Anterior cingulate cortex (tissue), 58 donors: Measurements from ENCODE around the gene RSPH1.

ENCODE experiments used
- DNase-seq, 58 donors: peaks; one replicate each; lab custom pipeline; 2025; lab: John Stamatoyannopoulos, UW

RSPH1 gene

DNA sequence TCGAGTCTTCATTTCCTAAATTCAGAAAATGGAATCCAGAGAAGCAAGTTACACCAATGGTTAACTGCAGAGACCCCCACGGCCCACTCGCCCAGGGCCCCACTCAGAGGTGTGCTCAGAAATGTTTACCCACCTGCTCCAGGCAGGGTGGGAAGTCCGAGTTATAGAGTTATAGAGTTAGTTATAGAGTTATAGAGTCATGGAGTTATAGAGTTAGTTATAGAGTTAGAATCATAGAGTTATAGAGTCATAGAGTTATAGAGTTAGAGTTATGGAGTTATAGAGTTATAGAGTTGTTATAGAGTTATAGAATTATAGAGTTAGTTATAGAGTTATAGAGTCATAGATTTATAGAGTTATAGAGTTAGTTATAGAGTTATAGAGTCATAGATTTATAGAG, 60.6 kb downstream of the RSPH1 start:
- DNase-seq, result no peak

DNA sequence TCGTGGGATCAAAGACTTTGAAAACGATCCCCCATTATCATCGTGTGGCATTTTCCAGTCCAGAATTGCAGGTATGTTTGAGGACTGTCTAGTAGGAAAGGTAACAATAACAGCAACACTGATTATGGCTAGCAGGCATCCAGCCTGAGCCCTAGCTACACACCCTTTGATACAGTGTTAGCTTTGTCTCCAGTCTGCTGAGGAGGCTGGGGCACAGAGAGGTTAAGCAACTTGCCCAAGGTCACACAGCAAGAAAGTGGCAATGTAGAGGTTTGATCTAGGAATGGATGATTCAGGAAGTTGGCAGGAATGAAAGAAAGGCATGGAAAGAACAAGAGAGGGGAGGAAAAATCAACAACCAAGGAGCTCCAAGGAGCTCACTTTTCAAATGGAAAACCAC, 61.1 kb downstream of the RSPH1 start:
- no peak for DNase-seq

DNA sequence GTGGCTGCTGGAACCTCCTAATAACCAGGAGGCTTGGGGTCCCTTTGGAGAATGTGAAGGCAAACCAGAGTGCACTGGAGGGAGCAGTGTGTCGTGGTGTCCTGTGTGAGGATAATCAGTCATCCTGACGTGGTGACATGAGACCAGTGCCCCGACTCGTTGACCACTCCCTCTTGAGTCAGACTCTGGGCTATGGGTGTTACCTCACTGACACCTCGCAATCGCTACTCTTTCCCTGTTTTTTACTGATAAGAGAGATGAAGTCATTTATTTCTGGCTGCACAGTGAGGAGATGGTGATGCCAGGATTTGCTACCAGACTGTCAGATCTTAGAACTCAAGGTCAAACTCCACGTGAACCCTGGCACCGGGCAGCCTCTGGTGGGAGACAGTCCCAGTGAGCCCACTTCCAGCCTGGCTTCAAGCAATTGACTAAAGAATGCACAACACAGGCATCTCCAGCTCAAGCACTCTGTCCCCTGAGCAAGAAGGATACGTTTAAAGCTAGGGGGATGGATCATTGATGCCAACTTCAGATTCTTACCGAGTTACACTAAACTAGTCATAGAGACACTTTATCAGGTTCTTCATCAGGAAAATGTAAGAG, 62.0 kb downstream of the RSPH1 start:
- DNase-seq, result no peak

DNA sequence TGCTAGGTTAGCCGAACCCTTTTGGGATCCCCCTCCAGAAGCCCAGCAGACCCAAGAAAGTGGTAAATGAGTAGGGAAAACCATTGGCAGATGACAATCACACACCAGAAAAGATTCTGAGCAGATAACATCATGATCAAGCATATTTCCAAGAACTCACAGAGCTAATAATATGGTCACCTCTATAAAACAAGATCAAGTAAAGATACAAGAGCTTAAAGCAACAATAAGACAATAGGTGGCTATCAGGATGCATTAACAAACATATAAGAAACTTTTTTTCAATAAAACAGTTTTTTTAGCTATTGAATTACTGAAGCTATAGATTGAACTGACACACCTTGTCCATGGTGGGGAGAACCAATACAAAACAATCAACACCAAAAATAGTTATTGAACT, 63.3 kb downstream of the RSPH1 start:
- no peak for DNase-seq

DNA sequence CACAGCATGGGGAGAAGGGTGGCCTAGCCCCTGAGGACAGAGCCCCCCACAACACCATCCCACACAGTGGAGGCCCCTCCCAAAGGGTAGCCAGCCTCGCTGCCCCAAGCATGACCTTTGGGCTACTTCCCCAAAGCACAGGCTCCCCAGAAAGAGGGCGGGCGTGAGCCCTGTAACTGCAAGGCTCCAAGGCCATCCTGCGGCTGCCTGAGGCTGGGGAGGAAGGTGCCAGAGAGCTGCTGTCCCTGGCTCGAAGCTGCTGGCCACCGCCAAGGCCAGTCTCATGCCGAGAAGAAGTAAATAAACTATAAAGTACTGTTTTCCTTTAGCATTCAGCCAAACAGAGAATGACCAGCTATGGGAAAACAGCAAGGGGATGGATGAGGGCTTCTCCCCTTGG, 64.8 kb downstream of the RSPH1 start:
- no peak for DNase-seq

DNA sequence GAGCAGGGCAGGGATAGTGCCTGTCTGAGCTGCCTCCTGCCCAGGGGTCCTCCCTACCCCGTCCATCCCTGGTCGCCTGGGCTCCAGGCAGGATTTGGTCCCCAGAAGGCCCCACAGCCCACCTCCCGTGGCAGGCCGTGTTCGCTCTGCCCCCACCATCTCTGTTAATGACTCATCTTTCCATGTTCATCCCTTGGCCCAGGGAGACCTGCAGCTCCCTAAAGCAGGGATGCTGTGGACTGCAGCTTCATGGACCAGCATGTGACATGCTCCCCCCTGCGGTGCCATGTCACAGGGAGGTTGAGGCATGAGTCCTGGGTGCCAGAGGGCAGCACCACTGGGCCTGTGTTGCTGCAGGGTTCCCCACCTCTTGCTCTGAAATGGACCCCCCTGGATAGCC, 65.5 kb downstream of the RSPH1 start:
- DNase-seq, result no peak

DNA sequence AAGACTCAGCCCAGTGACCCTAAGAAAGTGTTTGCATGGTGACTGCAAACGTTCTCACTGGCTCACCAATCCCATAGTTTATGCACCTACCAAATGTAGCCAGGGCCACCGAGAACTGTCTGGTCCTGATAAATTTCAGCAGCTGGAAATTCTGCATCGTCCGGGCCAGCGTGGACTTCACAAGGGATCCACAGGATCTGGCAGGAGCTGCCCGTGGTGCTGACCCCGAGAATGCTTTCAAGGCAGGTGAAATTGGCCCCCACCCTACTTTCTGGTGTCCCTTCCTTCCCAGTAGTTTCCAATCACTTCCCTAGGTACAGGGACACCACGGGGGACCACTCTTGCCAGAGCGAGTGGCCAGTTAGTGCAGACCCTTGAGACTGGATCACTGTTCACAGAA, 66.2 kb downstream of the RSPH1 start:
- DNase-seq, result no peak

DNA sequence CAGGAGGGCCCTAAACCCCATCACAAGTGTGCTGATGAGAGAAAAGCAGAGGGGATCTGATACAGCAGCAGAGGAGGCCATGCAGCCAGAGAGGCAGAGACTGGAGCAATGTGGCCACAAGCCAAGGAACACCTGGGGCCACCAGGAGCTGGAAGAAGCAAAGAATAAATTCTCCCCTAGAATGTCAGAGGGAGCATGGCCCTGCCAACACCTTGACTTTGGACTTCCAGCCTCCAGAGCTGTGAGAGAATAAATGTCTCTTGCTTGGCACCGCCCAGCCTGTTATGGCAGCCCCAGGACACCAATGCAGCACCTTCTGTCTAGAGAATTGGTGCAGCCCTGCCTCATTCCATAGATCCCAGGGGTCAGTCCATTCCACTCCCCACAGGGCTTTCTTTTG, 67.0 kb downstream of the RSPH1 start:
- no peak for DNase-seq

DNA sequence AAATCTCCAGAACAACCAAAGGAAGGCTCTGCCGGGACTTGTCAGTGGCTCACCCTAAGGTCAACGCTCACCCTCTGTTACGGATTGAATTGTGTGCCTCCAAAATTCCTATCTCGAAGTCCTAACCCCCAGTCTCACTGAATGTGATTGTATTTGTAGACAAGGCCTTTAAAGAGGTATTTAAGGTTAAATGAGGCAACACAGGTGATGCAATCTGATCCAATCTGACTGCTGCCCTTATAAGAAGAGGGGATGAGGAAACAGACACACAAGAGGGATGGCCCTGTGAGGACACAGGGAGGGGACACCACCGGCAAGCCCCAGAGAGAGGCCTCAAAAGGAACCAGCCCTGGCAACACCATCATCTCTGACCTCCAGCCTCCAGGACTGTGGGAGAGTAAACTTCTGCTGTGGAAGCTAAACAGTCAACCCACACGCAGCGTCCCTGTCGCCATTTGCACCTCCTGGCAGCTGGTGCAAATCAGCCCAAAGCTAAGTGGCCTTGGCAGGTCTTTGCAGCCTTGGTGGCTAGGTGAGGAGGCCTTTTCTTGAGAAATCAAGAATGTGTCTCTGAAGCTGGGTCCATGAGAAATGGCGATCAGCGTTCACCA, 68.1 kb downstream of the RSPH1 start:
- no peak for DNase-seq

DNA sequence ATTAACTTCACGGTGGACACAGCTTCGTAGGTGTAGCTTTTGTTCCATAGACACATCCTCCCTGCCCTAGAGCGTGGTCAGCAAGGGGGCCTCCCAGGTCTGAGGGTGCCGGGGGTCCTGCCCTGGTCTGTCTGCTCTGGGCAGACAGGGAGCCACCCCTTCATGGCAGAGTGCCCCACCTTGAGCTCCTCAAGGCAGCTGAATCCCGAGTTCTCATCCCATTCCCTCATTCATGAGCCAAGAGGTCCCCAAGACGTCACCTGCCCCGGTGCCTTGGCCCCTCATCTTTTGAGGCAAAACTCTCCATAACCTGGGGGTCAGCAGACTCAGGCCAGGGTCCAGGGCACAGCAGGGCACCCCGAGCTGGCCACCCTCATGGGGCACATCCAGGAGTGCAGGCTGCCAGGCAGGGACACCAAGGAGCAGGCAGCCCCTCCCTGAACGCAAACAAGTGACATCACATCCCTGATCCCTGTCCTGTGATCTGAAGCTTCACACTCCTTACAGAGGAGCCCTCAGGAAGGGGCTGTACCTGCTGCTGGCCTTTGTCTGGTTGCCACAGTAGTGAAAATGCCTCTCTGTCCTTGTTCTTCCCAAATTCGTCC, 69.0 kb downstream of the RSPH1 start:
- no peak for DNase-seq

DNA sequence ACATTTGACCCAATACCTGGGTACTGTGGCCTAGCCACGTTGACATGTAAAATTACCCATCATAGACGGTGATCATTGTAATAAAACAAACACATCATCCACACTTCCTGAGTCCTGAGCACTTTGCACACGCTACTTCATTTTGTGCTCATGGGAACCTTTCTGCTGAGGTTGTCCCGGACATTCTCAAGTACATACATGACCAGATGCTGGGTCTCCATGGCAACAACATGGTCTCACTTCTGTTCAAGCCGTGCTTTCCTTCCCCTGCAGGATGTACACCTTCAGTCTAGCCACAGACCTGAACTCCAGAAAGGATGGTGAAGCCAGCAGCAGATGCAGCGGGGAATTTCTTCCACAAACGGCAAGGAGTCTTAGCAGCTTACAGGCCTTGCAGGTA, 69.6 kb downstream of the RSPH1 start:
- DNase-seq, result no peak

DNA sequence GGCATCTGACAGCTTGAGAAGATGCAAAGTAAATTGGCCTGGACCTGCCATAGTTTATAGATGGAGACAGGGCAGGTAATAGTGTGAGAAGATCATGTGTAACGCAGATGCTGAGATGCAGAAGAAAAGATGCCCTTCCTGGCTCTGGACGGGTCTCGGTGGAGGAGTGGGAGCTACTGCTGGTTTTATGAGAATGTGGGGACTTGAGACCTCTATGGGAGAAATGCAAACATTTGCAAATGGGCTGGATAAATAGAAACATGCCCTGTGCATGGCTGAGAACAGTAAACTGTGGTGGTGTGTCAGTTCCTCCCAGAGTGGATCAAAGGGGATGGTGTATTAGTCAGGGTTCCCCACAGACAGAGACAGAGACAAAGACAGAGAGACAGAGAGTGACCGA, 70.4 kb downstream of the RSPH1 start:
- DNase-seq, result no peak

DNA sequence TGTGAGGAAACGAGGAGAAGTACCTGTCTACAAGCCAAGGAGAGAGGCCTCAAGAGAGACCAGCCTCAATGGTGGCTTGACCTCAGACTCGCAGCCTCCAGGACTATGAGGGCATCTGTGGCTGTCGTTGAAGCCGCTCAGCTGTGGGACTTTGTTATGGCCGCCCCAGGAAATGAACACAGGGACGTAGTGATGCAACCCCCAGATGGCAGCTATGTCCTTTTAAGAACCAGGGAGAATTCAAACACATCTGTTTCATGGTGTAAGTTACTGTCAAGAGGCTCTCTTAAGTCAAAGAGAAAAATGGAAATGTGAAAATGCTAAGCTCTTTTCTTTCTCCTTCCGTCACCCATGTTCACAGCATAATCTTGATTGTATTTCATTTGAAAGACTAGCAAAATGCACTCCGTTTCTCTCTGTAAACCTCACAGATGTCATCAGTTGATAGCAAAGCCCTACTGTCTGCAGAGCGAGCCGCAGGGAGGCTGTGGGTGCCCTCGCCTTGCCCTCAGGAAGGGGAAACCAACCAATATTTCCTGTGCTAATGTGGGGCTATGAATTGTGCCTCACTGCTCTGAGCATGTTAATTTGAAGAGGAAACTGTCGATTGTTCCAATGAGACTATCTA, 71.0 kb downstream of the RSPH1 start:
- no peak for DNase-seq

DNA sequence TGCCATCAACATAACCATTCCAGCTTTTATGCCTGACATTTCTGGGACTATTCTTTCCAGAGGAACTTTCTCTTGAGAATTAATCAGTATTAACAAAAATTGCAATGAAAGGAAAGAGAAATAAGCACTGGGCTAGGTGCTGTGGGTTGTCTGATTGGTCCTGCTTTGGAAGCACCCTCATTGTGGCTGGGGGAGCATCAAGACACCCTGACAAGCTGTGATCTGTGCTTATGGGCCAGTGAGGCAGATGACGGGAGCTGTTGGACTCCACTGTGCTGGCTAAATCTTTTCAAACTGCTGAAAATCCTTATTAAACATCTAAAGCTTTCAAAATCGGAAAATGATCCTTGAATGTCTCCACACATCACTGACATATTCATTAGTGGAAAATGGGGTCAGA, 72.3 kb downstream of the RSPH1 start:
- no peak for DNase-seq

DNA sequence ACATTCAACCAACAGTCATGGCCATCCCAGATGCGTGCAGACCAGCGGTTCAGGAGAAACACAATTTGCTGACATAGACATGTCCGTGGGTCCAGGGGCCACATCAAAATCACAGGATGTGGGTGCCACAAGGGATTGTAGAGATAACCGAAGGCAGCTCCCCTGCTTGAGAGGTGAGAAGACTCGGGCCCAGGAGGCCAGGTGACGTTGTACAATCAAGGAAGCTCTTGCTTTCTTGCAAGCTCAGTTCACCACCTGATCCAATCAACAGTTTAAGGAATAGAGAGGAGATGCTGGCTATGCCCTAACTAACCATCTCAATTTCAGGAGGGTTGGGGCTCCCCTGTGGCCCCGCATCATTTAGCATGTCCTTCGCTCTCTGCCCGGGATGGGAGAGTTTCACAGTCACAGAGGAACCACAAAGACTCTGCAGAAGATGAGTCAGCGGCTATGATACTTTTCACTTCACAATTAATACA, 72.8 kb downstream of the RSPH1 start:
- no peak for DNase-seq
